ENCODE results near the gene SAMD13.

The SAMD13 gene

GRCh38 chr1:84265867-84266266 lies 35.6 kb upstream of the SAMD13 start:
- no peak overlapping the region for H3K4me3 ChIP-seq (ENCODE audit: low read length in 2 of 2)
- no peak overlapping the region for H3K27ac ChIP-seq (ENCODE audit: low read length)
- H3K9ac ChIP-seq (ENCODE audit: low read length in 2 of 2) = no peak overlapping the region
- H3K36me3 ChIP-seq (ENCODE audit: control insufficient read depth in 2 of 2, insufficient read depth in 2 of 2, low read length in 2 of 2) = no peaks in the 10 kb centered on the region
- H3K27me3 ChIP-seq (ENCODE audit: control insufficient read depth in 1 of 2, insufficient read depth in 2 of 2, low read length in 2 of 2) = no peaks in the 10 kb centered on the region
- H3K4me1 ChIP-seq (ENCODE audit: control insufficient read depth, insufficient read depth, low read length) = no peaks in the 10 kb centered on the region
- no peaks in the 10 kb centered on the region for H3K9me3 ChIP-seq (ENCODE audit: control insufficient read depth in 2 of 2, low read length in 2 of 2)

- Histone ChIP-seq H3K9ac (ENCODE audit: low read length in 2 of 2) (no peak overlapping the region), H3K4me1 (ENCODE audit: control insufficient read depth, insufficient read depth, low read length) (no peaks in the 10 kb centered on the region), H3K4me3 (ENCODE audit: low read length in 2 of 2) (no peak overlapping the region), H3K36me3 (ENCODE audit: control insufficient read depth in 2 of 2, insufficient read depth in 2 of 2, low read length in 2 of 2) (no peaks in the 10 kb centered on the region), H3K27ac (ENCODE audit: low read length) (no peak overlapping the region), H3K9me3 (ENCODE audit: control insufficient read depth in 2 of 2, low read length in 2 of 2) (no peaks in the 10 kb centered on the region), H3K27me3 (ENCODE audit: control insufficient read depth in 1 of 2, insufficient read depth in 2 of 2, low read length in 2 of 2) (no peaks in the 10 kb centered on the region)
Measured at GRCh38 chr1:84266748-84267147, 34.8 kb upstream of the SAMD13 start.

GRCh38 chr1:84267476-84267875 lies 34.0 kb upstream of the SAMD13 start:
- Histone ChIP-seq H3K4me3 (ENCODE audit: low read length in 2 of 2) (no peak overlapping the region), H3K27me3 (ENCODE audit: control insufficient read depth in 1 of 2, insufficient read depth in 2 of 2, low read length in 2 of 2) (no peaks in the 10 kb centered on the region), H3K36me3 (ENCODE audit: control insufficient read depth in 2 of 2, insufficient read depth in 2 of 2, low read length in 2 of 2) (no peaks in the 10 kb centered on the region), H3K9ac (ENCODE audit: low read length in 2 of 2) (no peak overlapping the region), H3K4me1 (ENCODE audit: control insufficient read depth, insufficient read depth, low read length) (no peaks in the 10 kb centered on the region), H3K9me3 (ENCODE audit: control insufficient read depth in 2 of 2, low read length in 2 of 2) (no peaks in the 10 kb centered on the region), H3K27ac (ENCODE audit: low read length) (no peak overlapping the region)

- Histone ChIP-seq H3K9ac (ENCODE audit: low read length in 2 of 2) (no peak overlapping the region), H3K27ac (ENCODE audit: low read length) (no peak overlapping the region), H3K36me3 (ENCODE audit: control insufficient read depth in 2 of 2, insufficient read depth in 2 of 2, low read length in 2 of 2) (no peaks in the 10 kb centered on the region), H3K9me3 (ENCODE audit: control insufficient read depth in 2 of 2, low read length in 2 of 2) (no peaks in the 10 kb centered on the region), H3K4me1 (ENCODE audit: control insufficient read depth, insufficient read depth, low read length) (no peaks in the 10 kb centered on the region), H3K4me3 (ENCODE audit: low read length in 2 of 2) (no peak overlapping the region), H3K27me3 (ENCODE audit: control insufficient read depth in 1 of 2, insufficient read depth in 2 of 2, low read length in 2 of 2) (no peaks in the 10 kb centered on the region)
Measured at GRCh38 chr1:84268346-84268745, 33.2 kb upstream of the SAMD13 start.

GRCh38 chr1:84269306-84269705 lies 32.2 kb upstream of the SAMD13 start:
- H3K27ac ChIP-seq (ENCODE audit: low read length) = no peak overlapping the region
- no peaks in the 10 kb centered on the region for H3K36me3 ChIP-seq (ENCODE audit: control insufficient read depth in 2 of 2, insufficient read depth in 2 of 2, low read length in 2 of 2)
- H3K9me3 ChIP-seq (ENCODE audit: control insufficient read depth in 2 of 2, low read length in 2 of 2) = no peaks in the 10 kb centered on the region
- H3K4me1 ChIP-seq (ENCODE audit: control insufficient read depth, insufficient read depth, low read length) = no peaks in the 10 kb centered on the region
- no peak overlapping the region for H3K9ac ChIP-seq (ENCODE audit: low read length in 2 of 2)
- no peak overlapping the region for H3K4me3 ChIP-seq (ENCODE audit: low read length in 2 of 2)
- H3K27me3 ChIP-seq (ENCODE audit: control insufficient read depth in 1 of 2, insufficient read depth in 2 of 2, low read length in 2 of 2) = no peaks in the 10 kb centered on the region

GRCh38 chr1:84271441-84272151 lies 29.9 kb upstream of the SAMD13 start:
- H3K4me1 ChIP-seq (ENCODE audit: control insufficient read depth, insufficient read depth, low read length) = no peaks in the 10 kb centered on the region
- no peak overlapping the region for H3K9ac ChIP-seq (ENCODE audit: low read length in 2 of 2)
- H3K36me3 ChIP-seq (ENCODE audit: control insufficient read depth in 2 of 2, insufficient read depth in 2 of 2, low read length in 2 of 2) = no peaks in the 10 kb centered on the region
- H3K9me3 ChIP-seq (ENCODE audit: control insufficient read depth in 2 of 2, low read length in 2 of 2) = no peaks in the 10 kb centered on the region
- no peak overlapping the region for H3K27ac ChIP-seq (ENCODE audit: low read length)
- H3K27me3 ChIP-seq (ENCODE audit: control insufficient read depth in 1 of 2, insufficient read depth in 2 of 2, low read length in 2 of 2) = no peaks in the 10 kb centered on the region
- H3K4me3 ChIP-seq (ENCODE audit: low read length in 2 of 2) = no peak overlapping the region

GRCh38 chr1:84272401-84272800 lies 29.1 kb upstream of the SAMD13 start:
- Histone ChIP-seq H3K9ac (ENCODE audit: low read length in 2 of 2) (no peak overlapping the region), H3K27me3 (ENCODE audit: control insufficient read depth in 1 of 2, insufficient read depth in 2 of 2, low read length in 2 of 2) (no peaks in the 10 kb centered on the region), H3K27ac (ENCODE audit: low read length) (no peak overlapping the region), H3K9me3 (ENCODE audit: control insufficient read depth in 2 of 2, low read length in 2 of 2) (no peaks in the 10 kb centered on the region), H3K36me3 (ENCODE audit: control insufficient read depth in 2 of 2, insufficient read depth in 2 of 2, low read length in 2 of 2) (no peaks in the 10 kb centered on the region), H3K4me1 (ENCODE audit: control insufficient read depth, insufficient read depth, low read length) (no peaks in the 10 kb centered on the region), H3K4me3 (ENCODE audit: low read length in 2 of 2) (no peak overlapping the region)

GRCh38 chr1:84277343-84278059 lies 24.0 kb upstream of the SAMD13 start:
- H3K4me1 ChIP-seq (ENCODE audit: control insufficient read depth, insufficient read depth, low read length) = no peaks in the 10 kb centered on the region
- H3K36me3 ChIP-seq (ENCODE audit: control insufficient read depth in 2 of 2, insufficient read depth in 2 of 2, low read length in 2 of 2) = no peaks in the 10 kb centered on the region
- H3K9ac ChIP-seq (ENCODE audit: low read length in 2 of 2) = no peak overlapping the region
- H3K27ac ChIP-seq (ENCODE audit: low read length) = no peak overlapping the region
- H3K4me3 ChIP-seq (ENCODE audit: low read length in 2 of 2) = no peak overlapping the region
- H3K9me3 ChIP-seq (ENCODE audit: control insufficient read depth in 2 of 2, low read length in 2 of 2) = no peaks in the 10 kb centered on the region
- no peaks in the 10 kb centered on the region for H3K27me3 ChIP-seq (ENCODE audit: control insufficient read depth in 1 of 2, insufficient read depth in 2 of 2, low read length in 2 of 2)

GRCh38 chr1:84278905-84279304 lies 22.6 kb upstream of the SAMD13 start:
- H3K9me3 ChIP-seq (ENCODE audit: control insufficient read depth in 2 of 2, low read length in 2 of 2) = no peaks in the 10 kb centered on the region
- H3K36me3 ChIP-seq (ENCODE audit: control insufficient read depth in 2 of 2, insufficient read depth in 2 of 2, low read length in 2 of 2) = no peaks in the 10 kb centered on the region
- H3K27me3 ChIP-seq (ENCODE audit: control insufficient read depth in 1 of 2, insufficient read depth in 2 of 2, low read length in 2 of 2) = no peaks in the 10 kb centered on the region
- no peak overlapping the region for H3K27ac ChIP-seq (ENCODE audit: low read length)
- H3K4me1 ChIP-seq (ENCODE audit: control insufficient read depth, insufficient read depth, low read length) = no peaks in the 10 kb centered on the region
- no peak overlapping the region for H3K9ac ChIP-seq (ENCODE audit: low read length in 2 of 2)
- no peak overlapping the region for H3K4me3 ChIP-seq (ENCODE audit: low read length in 2 of 2)

GRCh38 chr1:84280912-84281311 lies 20.6 kb upstream of the SAMD13 start:
- H3K36me3 ChIP-seq (ENCODE audit: control insufficient read depth in 2 of 2, insufficient read depth in 2 of 2, low read length in 2 of 2) = no peaks in the 10 kb centered on the region

GRCh38 chr1:84282780-84283333 lies 18.7 kb upstream of the SAMD13 start:
- H3K36me3 ChIP-seq (ENCODE audit: control insufficient read depth in 2 of 2, insufficient read depth in 2 of 2, low read length in 2 of 2) = no peaks in the 10 kb centered on the region
- no peak overlapping the region for H3K4me3 ChIP-seq (ENCODE audit: low read length in 2 of 2)
- peaks cover 0 to 3% of the 10 kb centered on the region in 2 donors for H3K9me3 ChIP-seq (ENCODE audit: control insufficient read depth in 2 of 2, low read length in 2 of 2)
- H3K4me1 ChIP-seq (ENCODE audit: control insufficient read depth, insufficient read depth, low read length) = no peaks in the 10 kb centered on the region
- H3K9ac ChIP-seq (ENCODE audit: low read length in 2 of 2) = no peak overlapping the region
- H3K27ac ChIP-seq (ENCODE audit: low read length) = no peak overlapping the region
- no peaks in the 10 kb centered on the region for H3K27me3 ChIP-seq (ENCODE audit: control insufficient read depth in 1 of 2, insufficient read depth in 2 of 2, low read length in 2 of 2)

More at GRCh38 chr1:84280912-84281311, 20.6 kb upstream of the SAMD13 start:
- Histone ChIP-seq H3K27me3 (ENCODE audit: control insufficient read depth in 1 of 2, insufficient read depth in 2 of 2, low read length in 2 of 2) (no peaks in the 10 kb centered on the region), H3K9me3 (ENCODE audit: control insufficient read depth in 2 of 2, low read length in 2 of 2) (no peaks in the 10 kb centered on the region), H3K9ac (ENCODE audit: low read length in 2 of 2) (no peak overlapping the region), H3K4me3 (ENCODE audit: low read length in 2 of 2) (no peak overlapping the region), H3K4me1 (ENCODE audit: control insufficient read depth, insufficient read depth, low read length) (no peaks in the 10 kb centered on the region), H3K27ac (ENCODE audit: low read length) (no peak overlapping the region)

Measured in stomach smooth muscle (tissue), 2 donors.